Measurements from ENCODE around the gene COL6A5.

GRCh38 chr3:130377960-130378676 is 32.6 kb downstream of the COL6A5 start:
- TF ChIP-seq CTCF (IDR thresholded peaks at IDR 0.05; ENCODE audit: low read length), result no peak
- no peak for TF ChIP-seq EZH2 (IDR thresholded peaks at IDR 0.05; ENCODE audit: borderline replicate concordance, low read length)

Data from OCI-LY1 (cell line).